ENCODE data around the gene CD69.
"Not testable (repeated sequence)": the region's sequence is repeated elsewhere in the genome, so short reads cannot be mapped to it uniquely, and the experiment has no call there.

- TF ChIP-seq, protein P1, sequence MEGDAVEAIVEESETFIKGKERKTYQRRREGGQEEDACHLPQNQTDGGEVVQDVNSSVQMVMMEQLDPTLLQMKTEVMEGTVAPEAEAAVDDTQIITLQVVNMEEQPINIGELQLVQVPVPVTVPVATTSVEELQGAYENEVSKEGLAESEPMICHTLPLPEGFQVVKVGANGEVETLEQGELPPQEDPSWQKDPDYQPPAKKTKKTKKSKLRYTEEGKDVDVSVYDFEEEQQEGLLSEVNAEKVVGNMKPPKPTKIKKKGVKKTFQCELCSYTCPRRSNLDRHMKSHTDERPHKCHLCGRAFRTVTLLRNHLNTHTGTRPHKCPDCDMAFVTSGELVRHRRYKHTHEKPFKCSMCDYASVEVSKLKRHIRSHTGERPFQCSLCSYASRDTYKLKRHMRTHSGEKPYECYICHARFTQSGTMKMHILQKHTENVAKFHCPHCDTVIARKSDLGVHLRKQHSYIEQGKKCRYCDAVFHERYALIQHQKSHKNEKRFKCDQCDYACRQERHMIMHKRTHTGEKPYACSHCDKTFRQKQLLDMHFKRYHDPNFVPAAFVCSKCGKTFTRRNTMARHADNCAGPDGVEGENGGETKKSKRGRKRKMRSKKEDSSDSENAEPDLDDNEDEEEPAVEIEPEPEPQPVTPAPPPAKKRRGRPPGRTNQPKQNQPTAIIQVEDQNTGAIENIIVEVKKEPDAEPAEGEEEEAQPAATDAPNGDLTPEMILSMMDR (IDR thresholded peaks at IDR 0.05; ENCODE audit: low read length) = not testable (repeated sequence)
- not testable (repeated sequence) for TF ChIP-seq EZH2phosphoT487 (IDR thresholded peaks at IDR 0.05; ENCODE audit: low read length); EZH2 (optimal IDR thresholded peaks at IDR 0.05; ENCODE audit: low read depth, low read length)
Measured at GRCh38 chr12:9704561-9704960, 56.1 kb downstream of the CD69 start.

Data from MM.1S (cell line).